AG10803 (cell line): Measurements from ENCODE around the gene SLC13A5.

Experiments used
- DNase-seq: peaks from one replicate; pipeline ENCODE4 v3.0.0; 2010; ENCODE audit warnings: low read depth
- H3K4me3 ChIP-seq: 2 replicates; pipeline ENCODE4 v1.5.1; 2011; ENCODE audit warnings: mild to moderate bottlenecking, low read length, control low read depth
- TF ChIP-seq, protein P1 (sequence below): conservative IDR thresholded peaks from 2 replicates; pipeline ENCODE4 v1.5.1; 2011; ENCODE audit warnings: mild to moderate bottlenecking, low read length, control low read depth, inconsistent platforms

The SLC13A5 gene

DNA sequence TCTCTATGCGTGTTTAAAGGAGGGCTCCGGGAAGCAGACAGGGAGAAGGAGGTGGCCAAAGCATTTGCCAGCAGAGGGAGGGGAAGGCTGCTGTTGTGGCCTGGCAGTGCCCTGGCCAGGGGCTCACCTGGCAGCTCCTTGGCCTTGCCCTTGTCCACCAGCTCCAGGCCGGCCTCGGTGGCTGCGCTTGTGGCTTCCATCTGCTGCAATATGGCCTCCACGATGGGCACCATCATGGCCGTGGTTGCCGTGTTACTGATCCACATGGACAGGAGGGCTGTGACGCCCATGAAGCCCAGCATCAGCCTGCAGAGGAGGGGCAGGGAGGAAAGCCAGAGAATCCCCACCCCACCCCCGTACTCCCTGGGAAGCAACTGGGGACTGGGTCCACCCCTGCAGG is 9.4 kb downstream of the SLC13A5 start:
- no peak for DNase-seq
- TF ChIP-seq, protein P1, sequence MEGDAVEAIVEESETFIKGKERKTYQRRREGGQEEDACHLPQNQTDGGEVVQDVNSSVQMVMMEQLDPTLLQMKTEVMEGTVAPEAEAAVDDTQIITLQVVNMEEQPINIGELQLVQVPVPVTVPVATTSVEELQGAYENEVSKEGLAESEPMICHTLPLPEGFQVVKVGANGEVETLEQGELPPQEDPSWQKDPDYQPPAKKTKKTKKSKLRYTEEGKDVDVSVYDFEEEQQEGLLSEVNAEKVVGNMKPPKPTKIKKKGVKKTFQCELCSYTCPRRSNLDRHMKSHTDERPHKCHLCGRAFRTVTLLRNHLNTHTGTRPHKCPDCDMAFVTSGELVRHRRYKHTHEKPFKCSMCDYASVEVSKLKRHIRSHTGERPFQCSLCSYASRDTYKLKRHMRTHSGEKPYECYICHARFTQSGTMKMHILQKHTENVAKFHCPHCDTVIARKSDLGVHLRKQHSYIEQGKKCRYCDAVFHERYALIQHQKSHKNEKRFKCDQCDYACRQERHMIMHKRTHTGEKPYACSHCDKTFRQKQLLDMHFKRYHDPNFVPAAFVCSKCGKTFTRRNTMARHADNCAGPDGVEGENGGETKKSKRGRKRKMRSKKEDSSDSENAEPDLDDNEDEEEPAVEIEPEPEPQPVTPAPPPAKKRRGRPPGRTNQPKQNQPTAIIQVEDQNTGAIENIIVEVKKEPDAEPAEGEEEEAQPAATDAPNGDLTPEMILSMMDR, result no peak
- no peak overlapping the region for H3K4me3 ChIP-seq

DNA sequence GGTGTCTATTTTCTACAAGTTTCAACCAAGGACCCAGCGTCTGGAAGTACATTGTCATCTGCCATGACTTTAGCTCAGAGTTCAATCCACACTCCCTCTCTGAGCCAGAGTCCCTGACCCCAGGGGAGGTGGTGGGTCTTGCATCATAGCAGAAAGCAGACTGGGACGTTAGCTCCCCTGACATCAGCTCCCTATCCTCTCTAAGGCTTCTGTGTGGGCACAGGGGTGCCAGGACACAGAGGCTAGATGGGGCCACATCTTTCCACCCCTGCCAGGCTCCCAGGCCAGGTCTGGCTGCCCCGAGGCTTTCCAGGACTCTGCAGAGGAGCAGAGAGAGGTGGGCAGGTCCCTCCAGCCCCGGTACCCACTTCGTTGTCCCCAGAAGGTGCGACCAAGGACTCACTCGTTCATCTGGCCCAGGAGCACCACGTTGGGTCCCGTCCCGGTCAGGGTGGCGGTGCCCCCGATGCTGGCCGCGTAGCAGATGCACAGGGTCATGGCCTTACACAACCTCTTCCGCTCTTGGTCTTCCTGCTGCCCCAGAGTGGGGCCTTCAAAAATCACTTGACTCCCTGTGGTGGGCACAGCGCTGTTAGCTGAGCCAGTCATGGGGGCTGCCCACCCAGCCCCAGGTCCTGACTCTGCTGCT is 10.5 kb downstream of the SLC13A5 start:
- TF ChIP-seq, protein P1, result no peak
- no peak for DNase-seq
- no peak overlapping the region for H3K4me3 ChIP-seq

DNA sequence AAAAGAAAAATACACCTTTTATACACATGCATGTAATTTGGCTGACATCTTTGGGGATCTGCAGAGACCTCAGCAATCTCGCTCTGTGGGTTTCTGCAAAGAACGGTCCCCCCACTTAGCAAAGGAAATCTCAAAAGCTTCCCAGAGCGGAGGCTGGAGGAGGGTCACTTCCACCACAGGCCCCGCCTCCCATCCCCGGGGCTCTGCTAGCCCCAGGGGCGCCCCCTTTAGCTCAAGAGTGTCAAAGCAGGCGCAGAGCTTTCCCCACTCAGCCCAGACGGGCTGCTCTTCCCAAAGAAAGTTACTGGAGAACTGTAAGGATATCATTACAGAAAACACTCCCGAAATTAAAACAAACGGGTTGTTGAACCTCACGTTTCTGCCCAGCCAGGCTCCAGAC is 11.4 kb downstream of the SLC13A5 start:
- TF ChIP-seq, protein P1, result peak; percentile 24; the same call in 1 of the 2 replicates
- H3K4me3 ChIP-seq, result no peak overlapping the region
- DNase-seq, result no peak

DNA sequence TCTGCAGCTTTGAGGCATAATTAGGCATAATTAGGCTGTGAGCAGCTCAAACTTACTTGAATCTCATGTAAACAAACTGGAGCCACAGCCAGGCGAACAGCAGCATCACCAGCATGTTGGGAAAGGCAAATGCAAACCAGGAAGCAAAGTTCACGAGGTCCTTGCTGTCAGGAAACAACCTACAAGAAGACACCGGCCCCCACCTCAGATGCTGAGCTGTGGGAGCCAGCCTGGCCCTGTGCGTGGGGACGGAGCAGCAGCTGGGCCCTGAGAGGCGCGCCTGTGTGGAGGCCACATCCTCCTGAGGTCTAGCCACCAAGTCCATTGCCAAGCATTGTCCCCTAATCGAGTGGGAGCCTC is 12.2 kb downstream of the SLC13A5 start:
- no peak for DNase-seq
- TF ChIP-seq, protein P1, result no peak
- no peak overlapping the region for H3K4me3 ChIP-seq

DNA sequence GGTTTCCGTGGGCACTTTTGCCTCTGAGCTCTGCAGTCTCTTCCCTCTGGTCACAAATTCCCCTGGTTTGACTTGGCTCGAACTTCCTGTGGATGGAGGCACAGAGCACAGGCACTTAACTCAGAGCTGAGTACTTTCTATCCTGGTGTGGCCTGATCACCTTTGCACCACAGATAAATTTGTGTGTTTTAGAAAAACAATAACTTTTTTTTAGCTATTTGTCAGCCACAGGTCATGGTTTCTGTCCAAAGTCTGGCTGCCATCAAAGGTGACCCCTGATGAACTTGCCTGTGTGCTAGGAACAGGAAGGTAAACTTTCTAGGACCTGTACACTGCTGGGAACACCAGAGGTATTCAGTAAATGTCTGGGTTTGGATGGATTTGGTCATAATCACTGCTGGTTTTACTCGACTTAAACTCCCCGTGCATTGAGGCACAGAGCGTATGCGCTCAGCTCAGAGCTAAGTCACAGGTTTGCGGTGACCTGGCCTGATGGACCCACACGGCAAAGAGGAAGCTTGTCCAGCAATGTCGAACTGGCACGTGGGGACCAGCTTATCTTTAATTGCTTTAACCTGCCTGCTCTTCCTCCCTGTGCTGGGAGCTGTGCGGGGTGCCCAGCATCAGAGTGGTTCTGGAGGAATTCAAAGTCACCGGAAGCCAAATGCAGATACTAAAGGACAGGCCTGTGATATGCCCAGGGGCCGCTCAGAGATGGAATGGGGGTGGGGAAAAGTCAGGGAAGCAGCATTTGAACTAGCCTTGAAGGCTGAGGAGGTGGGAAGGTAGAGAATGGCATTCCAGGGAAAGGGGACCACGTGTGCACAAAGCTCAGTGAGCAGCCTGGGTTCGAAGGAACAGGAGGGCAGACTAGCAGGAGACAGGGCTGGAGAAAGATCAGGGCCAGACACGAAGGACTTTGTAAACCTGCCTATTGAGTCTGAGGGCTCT is 12.9 kb downstream of the SLC13A5 start:
- DNase-seq, result no peak
- TF ChIP-seq, protein P1, result no peak
- H3K4me3 ChIP-seq, result no peak overlapping the region

DNA sequence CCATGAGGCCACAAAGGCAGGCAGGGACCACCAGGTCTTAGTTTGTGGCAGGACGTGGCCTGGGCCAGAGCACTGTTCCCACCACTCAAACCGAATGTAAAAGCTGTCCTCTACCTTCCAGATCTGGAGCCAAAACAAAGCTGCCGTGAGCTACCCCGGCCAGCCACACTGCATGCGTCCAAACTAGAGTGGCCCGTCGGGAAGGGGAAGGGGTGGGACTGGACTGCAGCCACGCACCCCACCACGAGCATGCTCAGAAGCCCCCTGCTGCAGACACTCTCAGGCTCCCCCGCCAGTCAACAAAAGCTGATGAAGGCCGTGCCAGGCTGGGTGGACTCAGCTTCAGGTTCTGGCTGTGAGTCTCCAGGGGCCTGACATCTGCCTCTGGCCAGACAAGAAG is 15.2 kb downstream of the SLC13A5 start:
- no peak overlapping the region for H3K4me3 ChIP-seq
- no peak for DNase-seq
- TF ChIP-seq, protein P1, result no peak

DNA sequence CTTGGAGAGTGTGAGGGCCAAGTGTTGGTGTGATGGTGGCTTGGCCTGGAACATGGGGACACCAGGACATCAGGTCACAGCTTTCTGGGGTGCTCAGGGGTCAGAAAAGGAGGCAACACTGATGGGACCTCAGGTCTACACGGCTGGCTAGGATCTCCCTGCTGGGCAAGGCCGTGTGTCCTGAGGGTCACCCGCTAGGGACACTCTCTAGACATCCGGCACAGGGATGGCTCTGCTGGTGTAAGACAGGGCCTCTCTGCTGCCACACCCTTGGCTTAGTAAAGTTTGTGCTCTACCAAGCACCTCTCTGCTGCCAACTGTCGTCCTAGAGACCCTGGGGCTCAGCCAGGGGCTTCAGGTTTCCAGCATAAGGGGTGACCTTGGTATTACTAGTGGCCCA is 16.3 kb downstream of the SLC13A5 start:
- no peak for DNase-seq
- no peak overlapping the region for H3K4me3 ChIP-seq
- TF ChIP-seq, protein P1, result no peak
